NCI-H510A (cell line): ENCODE data around the gene CYP4B1.

ENCODE experiments used
- DNase-seq: peaks from one replicate; lab custom pipeline; 2025; lab: John Stamatoyannopoulos, UW

CYP4B1 gene

GRCh38 chr1:46797696-46798470, 963 bp upstream of the CYP4B1 start:
- DNase-seq = no peak

GRCh38 chr1:46800742-46801141, 1.9 kb downstream of the CYP4B1 start:
- no peak for DNase-seq

- DNase-seq = no peak
Measured at GRCh38 chr1:46801323-46802055, 2.6 kb downstream of the CYP4B1 start.

- DNase-seq = no peak
Measured at GRCh38 chr1:46802081-46802480, 3.2 kb downstream of the CYP4B1 start.

- no peak for DNase-seq
Measured at GRCh38 chr1:46802901-46803574, 4.2 kb downstream of the CYP4B1 start.

GRCh38 chr1:46804027-46804889, 5.4 kb downstream of the CYP4B1 start:
- DNase-seq = no peak

- no peak for DNase-seq
Measured at GRCh38 chr1:46804926-46805325, 6.1 kb downstream of the CYP4B1 start.

GRCh38 chr1:46805755-46806154, 6.9 kb downstream of the CYP4B1 start:
- DNase-seq = no peak

GRCh38 chr1:46806196-46807020, 7.6 kb downstream of the CYP4B1 start:
- no peak for DNase-seq

GRCh38 chr1:46807046-46807972, 8.5 kb downstream of the CYP4B1 start:
- DNase-seq = no peak

- no peak for DNase-seq
Measured at GRCh38 chr1:46809071-46809470, 10.2 kb downstream of the CYP4B1 start.

GRCh38 chr1:46809904-46810303, 11.1 kb downstream of the CYP4B1 start:
- no peak for DNase-seq

GRCh38 chr1:46810596-46810995, 11.8 kb downstream of the CYP4B1 start:
- no peak for DNase-seq

GRCh38 chr1:46811053-46811452, 12.2 kb downstream of the CYP4B1 start:
- no peak for DNase-seq

GRCh38 chr1:46812065-46812963, 13.5 kb downstream of the CYP4B1 start:
- no peak for DNase-seq

- DNase-seq = no peak
Measured at GRCh38 chr1:46812996-46813857, 14.4 kb downstream of the CYP4B1 start.

- DNase-seq = no peak
Measured at GRCh38 chr1:46813858-46814396, 15.1 kb downstream of the CYP4B1 start.

- no peak for DNase-seq
Measured at GRCh38 chr1:46815133-46815532, 16.3 kb downstream of the CYP4B1 start.
